ENCODE data around the gene CRCP.

DNA sequence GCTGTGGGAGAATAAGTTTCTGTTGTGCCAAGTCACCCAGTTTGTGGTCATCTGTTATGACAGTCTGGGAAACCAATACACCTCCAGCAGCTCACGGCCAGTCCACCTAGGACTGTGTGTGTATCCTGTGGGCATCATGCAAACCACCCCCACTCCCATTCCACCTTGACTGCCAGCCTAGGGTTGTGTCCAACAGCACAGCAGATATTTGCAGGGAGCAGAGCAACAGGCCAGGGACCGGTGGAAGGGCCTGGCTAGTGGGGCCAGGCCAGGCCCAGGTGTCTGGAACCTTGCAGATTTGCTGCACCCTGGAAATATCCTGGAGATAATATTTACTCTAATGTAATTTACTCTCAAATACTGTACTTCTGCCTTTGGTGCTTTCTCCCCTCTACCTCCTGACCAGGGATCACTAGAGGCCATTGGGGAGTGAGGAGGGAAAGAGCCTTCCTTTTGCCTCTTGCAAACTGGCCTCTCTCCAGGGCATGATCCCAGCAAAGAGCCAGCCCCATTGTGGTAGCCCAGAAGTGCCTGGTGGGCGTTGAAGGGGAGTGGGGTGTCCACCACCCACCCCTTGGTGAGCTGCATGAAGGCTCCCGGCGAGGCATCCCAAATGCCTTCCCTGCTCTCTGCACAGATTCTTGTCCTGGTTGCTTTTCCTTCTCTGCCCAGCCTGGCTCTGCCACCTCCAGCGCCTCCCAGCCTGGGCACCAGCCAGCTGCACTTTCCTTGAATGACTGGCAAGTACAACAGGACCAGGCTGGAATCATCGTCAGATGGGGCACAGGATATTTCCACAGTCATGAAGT, 75.3 kb downstream of the CRCP start:
- no peak for TF ChIP-seq POLR2A (IDR thresholded peaks at IDR 0.05; ENCODE audit: extremely low read depth, insufficient read length)
- TF ChIP-seq MYC (IDR thresholded peaks at IDR 0.05; ENCODE audit: low read depth, low read length), result no peak

Measured in NB4 (cell line).